Mesothelial cell of epicardium (in vitro differentiated cells): ENCODE data around the gene STK17A. TPM values are rescaled to one million over a fixed set of nuclear protein-coding genes. Genes with fewer than 3 reads are reported as not detected.
"Not testable (repeated sequence)": the region's sequence is repeated elsewhere in the genome, so short reads cannot be mapped to it uniquely, and the experiment has no call there.

Source experiments
- DNase-seq, 2 experiments: peaks; one replicate each; pipeline ENCODE4 v3.0.0; 2021; ENCODE audit warnings: low spot score in 2 of 2; ENCODE audit not compliant: unreplicated experiment in 2 of 2
- H3K27ac Mint-ChIP-seq: 2 replicates; pipeline ENCODE4 v1.8.0; 2021; ENCODE audit warnings: mixed read lengths
- H3K27me3 Mint-ChIP-seq: 2 replicates; pipeline ENCODE4 v1.8.0; 2021; ENCODE audit warnings: low read depth, mixed read lengths
- H3K36me3 Mint-ChIP-seq: 2 replicates; pipeline ENCODE4 v1.8.0; 2021; ENCODE audit warnings: mixed read lengths
- H3K4me1 Mint-ChIP-seq: 2 replicates; pipeline ENCODE4 v1.8.0; 2021; ENCODE audit warnings: mixed read lengths
- H3K4me3 Mint-ChIP-seq: 2 replicates; pipeline ENCODE4 v1.8.0; 2021; ENCODE audit warnings: mild to moderate bottlenecking, moderate library complexity, mixed read lengths
- H3K9me3 Mint-ChIP-seq: 2 replicates; pipeline ENCODE4 v1.8.0; 2021; ENCODE audit warnings: mixed read lengths
- total RNA-seq: library from RNA; stranded (reverse); gene quantifications from 3 replicates; pipeline ENCODE4 v1.2.1, GENCODE V29; 2021
- TF ChIP-seq, protein P1 (sequence below): fragments of 200-600 bp; sonication (generic); IDR thresholded peaks from one replicate; pipeline ENCODE4 v1.5.0; 2021; ENCODE audit warnings: antibody characterized with exemption; ENCODE audit not compliant: unreplicated experiment

The STK17A gene
- total RNA-seq, 1 donor from 2014 or later: 9.3 TPM

GRCh38 chr7:43625980-43626379 lies 43.1 kb downstream of the STK17A start:
- Mint-ChIP-seq H3K36me3 (peaks cover 34% of the 10 kb centered on the region), H3K4me3 (no peak overlapping the region), H3K27ac (no peak overlapping the region), H3K4me1 (no peaks in the 10 kb centered on the region), H3K27me3 (no peaks in the 10 kb centered on the region), H3K9me3 (no peaks in the 10 kb centered on the region)
- no peak for DNase-seq
- TF ChIP-seq, protein P1, sequence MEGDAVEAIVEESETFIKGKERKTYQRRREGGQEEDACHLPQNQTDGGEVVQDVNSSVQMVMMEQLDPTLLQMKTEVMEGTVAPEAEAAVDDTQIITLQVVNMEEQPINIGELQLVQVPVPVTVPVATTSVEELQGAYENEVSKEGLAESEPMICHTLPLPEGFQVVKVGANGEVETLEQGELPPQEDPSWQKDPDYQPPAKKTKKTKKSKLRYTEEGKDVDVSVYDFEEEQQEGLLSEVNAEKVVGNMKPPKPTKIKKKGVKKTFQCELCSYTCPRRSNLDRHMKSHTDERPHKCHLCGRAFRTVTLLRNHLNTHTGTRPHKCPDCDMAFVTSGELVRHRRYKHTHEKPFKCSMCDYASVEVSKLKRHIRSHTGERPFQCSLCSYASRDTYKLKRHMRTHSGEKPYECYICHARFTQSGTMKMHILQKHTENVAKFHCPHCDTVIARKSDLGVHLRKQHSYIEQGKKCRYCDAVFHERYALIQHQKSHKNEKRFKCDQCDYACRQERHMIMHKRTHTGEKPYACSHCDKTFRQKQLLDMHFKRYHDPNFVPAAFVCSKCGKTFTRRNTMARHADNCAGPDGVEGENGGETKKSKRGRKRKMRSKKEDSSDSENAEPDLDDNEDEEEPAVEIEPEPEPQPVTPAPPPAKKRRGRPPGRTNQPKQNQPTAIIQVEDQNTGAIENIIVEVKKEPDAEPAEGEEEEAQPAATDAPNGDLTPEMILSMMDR: no peak

DNA sequence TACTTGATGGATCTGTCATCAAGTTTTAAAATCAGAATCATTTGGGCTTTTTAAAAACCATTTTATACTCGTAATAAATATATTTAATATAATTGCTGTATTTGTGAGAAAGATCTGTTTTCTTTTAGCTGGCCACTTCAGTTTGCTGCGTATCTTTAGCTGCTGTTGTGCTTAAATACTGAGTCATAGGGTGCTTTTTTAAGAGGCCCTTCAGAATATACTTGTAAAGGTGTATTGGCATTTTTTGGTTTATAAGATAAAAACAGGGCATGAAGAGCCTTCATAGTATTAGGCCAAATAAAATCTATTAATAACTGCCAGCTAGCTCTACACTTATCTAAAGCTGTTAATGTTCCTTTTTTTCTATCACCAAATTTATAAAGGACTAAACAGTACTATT lies 43.8 kb downstream of the STK17A start:
- no peak overlapping the region for H3K27ac Mint-ChIP-seq
- no peaks in the 10 kb centered on the region for H3K27me3 Mint-ChIP-seq
- DNase-seq: no peak
- no peaks in the 10 kb centered on the region for H3K9me3 Mint-ChIP-seq
- no peaks in the 10 kb centered on the region for H3K4me1 Mint-ChIP-seq
- no peak overlapping the region for H3K4me3 Mint-ChIP-seq
- TF ChIP-seq, protein P1: no peak
- peaks cover 38% of the 10 kb centered on the region for H3K36me3 Mint-ChIP-seq

GRCh38 chr7:43627798-43628197 lies 44.9 kb downstream of the STK17A start:
- H3K4me3 Mint-ChIP-seq, H3K4me1 Mint-ChIP-seq, H3K27ac Mint-ChIP-seq, H3K9me3 Mint-ChIP-seq, H3K27me3 Mint-ChIP-seq, DNase-seq: not testable (repeated sequence)
- peaks cover 49% of the 10 kb centered on the region for H3K36me3 Mint-ChIP-seq

DNA sequence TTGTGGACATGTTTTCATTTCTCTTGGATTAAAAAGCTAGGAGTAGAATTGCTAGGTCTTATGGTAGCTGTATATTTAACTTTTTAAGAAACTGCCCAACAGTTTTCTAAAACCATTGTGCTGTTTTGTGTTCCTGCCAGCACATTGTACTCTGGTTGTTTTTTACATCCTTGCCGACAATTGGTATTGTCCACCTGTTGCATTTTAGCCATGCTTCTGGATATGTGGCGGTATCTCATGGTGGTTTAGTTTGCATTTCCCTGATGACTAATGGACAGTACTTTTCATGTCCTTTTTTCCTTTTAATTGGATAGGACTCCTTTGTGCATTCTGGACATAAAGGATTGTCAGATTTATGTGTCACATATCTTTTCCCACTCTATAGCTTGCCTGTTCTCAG lies 45.5 kb downstream of the STK17A start:
- Mint-ChIP-seq H3K4me1 (no peaks in the 10 kb centered on the region), H3K9me3 (no peaks in the 10 kb centered on the region), H3K27ac (no peak overlapping the region), H3K27me3 (no peaks in the 10 kb centered on the region), H3K36me3 (peaks cover 53% of the 10 kb centered on the region), H3K4me3 (no peak overlapping the region)
- no peak for DNase-seq
- TF ChIP-seq, protein P1: no peak

GRCh38 chr7:43629857-43630256 lies 46.9 kb downstream of the STK17A start:
- Mint-ChIP-seq H3K9me3 (no peaks in the 10 kb centered on the region), H3K36me3 (peaks cover 57% of the 10 kb centered on the region), H3K4me3 (no peak overlapping the region), H3K27me3 (no peaks in the 10 kb centered on the region), H3K27ac (no peak overlapping the region), H3K4me1 (no peaks in the 10 kb centered on the region)
- TF ChIP-seq, protein P1: no peak
- DNase-seq: no peak

- TF ChIP-seq, protein P1: no peak
- Mint-ChIP-seq H3K9me3 (no peaks in the 10 kb centered on the region), H3K4me1 (peaks cover under 1% of the 10 kb centered on the region), H3K4me3 (no peak overlapping the region), H3K36me3 (peaks cover 60% of the 10 kb centered on the region), H3K27ac (no peak overlapping the region), H3K27me3 (no peaks in the 10 kb centered on the region)
- no peak for DNase-seq
These were observed 47.6 kb downstream of the STK17A start for GRCh38 chr7:43630482-43630881.
